B cell (primary cell): Measurements from ENCODE around the gene CFAP74. TPM values are rescaled to one million over a fixed set of nuclear protein-coding genes. Genes with fewer than 3 reads are reported as not detected.

ENCODE experiments used
- ATAC-seq: fragments of 200-7000 bp; cut with Tn5 transposase; one replicate; pipeline ENCODE4 v1.10.0; 2021; ENCODE audit warnings: low read depth, mild to moderate bottlenecking, moderate number of reproducible peaks, moderate library complexity
- CTCF ChIA-PET: fragments of 350-600 bp; sonication (Branson Sonifier 250); formaldehyde crosslinking; loops from one replicate; lab custom pipeline; 2021; ENCODE audit warnings: antibody characterized with exemption, inconsistent platforms; lab: Charles Lee
- POLR2A ChIA-PET: fragments of 350-600 bp; sonication (Branson Sonifier 250); formaldehyde crosslinking; loops from one replicate; lab custom pipeline; 2021; ENCODE audit warnings: antibody characterized with exemption; lab: Charles Lee
- DNase-seq: peaks from one replicate; pipeline ENCODE4 v3.0.0; 2013
- H2AFZ ChIP-seq: 2 replicates; pipeline ENCODE4 v1.6.1; 2012; ENCODE audit warnings: mild to moderate bottlenecking, low read depth, low read length; ENCODE audit not compliant: insufficient read depth, poor library complexity, severe bottlenecking
- H3K27ac ChIP-seq, 2 donors: 1 replicate in 1 of 2; 2 replicates in 1 of 2; pipeline ENCODE4 v1.5.1; 2012 to 2013; ENCODE audit warnings: low read length in 2 of 2, mild to moderate bottlenecking in 2 of 2, moderate library complexity in 1 of 2
- H3K27me3 ChIP-seq, 4 experiments: fragments of 200-600 bp in 1 of 4; sonication (generic) in 1 of 4; replicated peaks in 1 of 4; 1 replicate in 2 of 4; 2 replicates in 2 of 4; pipeline versions ENCODE4 v1.6.1 to v1.7.0; 2013 to 2016; ENCODE audit warnings: low read length in 3 of 4, mild to moderate bottlenecking in 2 of 4, mixed read lengths in 1 of 4, moderate library complexity in 1 of 4; ENCODE audit not compliant: insufficient read depth in 4 of 4, control insufficient read depth in 3 of 4; ENCODE audit errors: control extremely low read depth in 1 of 4
- H3K36me3 ChIP-seq, 2 experiments: replicated peaks in 1 of 2; 1 replicate in 1 of 2; 2 replicates in 1 of 2; pipeline versions ENCODE4 v1.6.1 to v1.7.1; 2013; ENCODE audit warnings: low read length in 1 of 2; ENCODE audit not compliant: insufficient read depth in 2 of 2, control insufficient read depth in 1 of 2; ENCODE audit errors: control extremely low read depth in 1 of 2, extremely low read depth in 1 of 2
- H3K4me1 ChIP-seq, 2 donors: fragments of 200-600 bp in 1 of 2; sonication (generic) in 1 of 2; 1 replicate in 1 of 2; 2 replicates in 1 of 2; pipeline versions ENCODE4 v1.5.1 to v1.6.1; 2013 to 2017; ENCODE audit warnings: low read length in 2 of 2; ENCODE audit not compliant: control insufficient read depth in 2 of 2, insufficient read depth in 2 of 2
- H3K4me2 ChIP-seq: replicated peaks from 2 replicates; pipeline ENCODE3; 2012; ENCODE audit warnings: mild to moderate bottlenecking, low read depth, low read length; ENCODE audit not compliant: poor library complexity, severe bottlenecking
- H3K4me3 ChIP-seq, 5 experiments: fragments of 200-600 bp in 1 of 5; sonication (generic) in 1 of 5; 1 replicate in 3 of 5; 2 replicates in 2 of 5; pipeline versions ENCODE4 v1.5.1 to v1.7.0; 2011 to 2016; ENCODE audit warnings: low read length in 4 of 5, mild to moderate bottlenecking in 4 of 5, low read depth in 2 of 5, control low read depth in 1 of 5, moderate library complexity in 1 of 5; ENCODE audit not compliant: insufficient read depth in 1 of 5; ENCODE audit errors: control extremely low read depth in 1 of 5, extremely low read depth in 1 of 5
- H3K79me2 ChIP-seq: fragments of 200-600 bp; sonication (generic); one replicate; pipeline ENCODE4 v1.6.0; 2016; ENCODE audit warnings: low read length; ENCODE audit not compliant: control insufficient read depth, insufficient read depth
- H3K9ac ChIP-seq: fragments of 200-600 bp; sonication (generic); 2 replicates; pipeline ENCODE4 v1.6.1; 2017; ENCODE audit warnings: mild to moderate bottlenecking, low read length, moderate library complexity
- H3K9me3 ChIP-seq, 3 donors: one replicate each; pipeline versions ENCODE4 v1.6.1 to v1.7.1; 2013; ENCODE audit warnings: low read length in 2 of 3; ENCODE audit not compliant: control insufficient read depth in 2 of 3, insufficient read depth in 1 of 3; ENCODE audit errors: control extremely low read depth in 1 of 3
- H4K20me1 ChIP-seq: 2 replicates; pipeline ENCODE4 v1.6.0; 2012; ENCODE audit warnings: mild to moderate bottlenecking, low read length; ENCODE audit not compliant: insufficient read depth, control insufficient read depth, poor library complexity, severe bottlenecking
- H3K27ac Mint-ChIP-seq: one replicate; pipeline ENCODE4 v1.8.0; 2021; ENCODE audit warnings: mixed read lengths
- H3K27me3 Mint-ChIP-seq: one replicate; pipeline ENCODE4 v1.8.0; 2021; ENCODE audit warnings: mixed read lengths
- H3K4me1 Mint-ChIP-seq: one replicate; pipeline ENCODE4 v1.8.0; 2021; ENCODE audit warnings: mixed read lengths
- H3K4me3 Mint-ChIP-seq: one replicate; pipeline ENCODE4 v1.8.0; 2021; ENCODE audit warnings: mixed read lengths
- H3K9me3 Mint-ChIP-seq: one replicate; pipeline ENCODE4 v1.8.0; 2022; ENCODE audit warnings: mixed read lengths; ENCODE audit not compliant: insufficient read depth
- CTCF ChIP-seq: fragments of 200-600 bp; IDR thresholded peaks from one replicate; pipeline ENCODE4 v1.8.0; 2022; ENCODE audit warnings: antibody characterized with exemption, mild to moderate bottlenecking
- EZH2 ChIP-seq: IDR thresholded peaks from 2 replicates; pipeline ENCODE4 v1.6.1; 2012; ENCODE audit warnings: borderline replicate concordance, low read depth, mild to moderate bottlenecking, moderate library complexity, low read length; ENCODE audit not compliant: insufficient read depth, poor library complexity, severe bottlenecking
- WGBS: methylation state at CpG from one replicate; pipeline ENCODE4 v1.1.5; 2013; ENCODE audit warnings: missing lambda C conversion rate; ENCODE audit not compliant: insufficient coverage; 5-methylcytosine and 5-hydroxymethylcytosine counted together
- intact Hi-C: fragments of 100-400 bp; cut with micrococcal nuclease; formaldehyde crosslinking; loops from one replicate; pipeline ENCODE4 v1.10.0; 2022
- polyA plus RNA-seq: library from polyadenylated mRNA; depleted of rRNA; stranded (reverse); fragments of >200 nt; gene quantifications from 2 replicates; pipeline ENCODE4 v1.2.3, GENCODE V29; 2012
- total RNA-seq, 2 donors: library from RNA; stranded (reverse); fragments of 120-200 nt in 1 of 2; gene quantifications; 1 replicate in 1 of 2; 2 replicates in 1 of 2; pipeline versions ENCODE4 v1.2.3 to v1.2.4, GENCODE V29; 2013 to 2022

Gene CFAP74
- total and polyA plus RNA-seq, 2 donors (not counting 1 experiment from before 2014, with no cell fraction given) = not detected

- intact Hi-C loops = no loop called here
- H2AFZ ChIP-seq = no peak overlapping the region
Measured at GRCh38 chr1:1976031-1976430, 27.6 kb downstream of the CFAP74 start.

GRCh38 chr1:1975535-1975934 lies 28.1 kb downstream of the CFAP74 start:
- no peak overlapping the region for H3K4me3 Mint-ChIP-seq
- DNase-seq = no peak
- no peaks in the 10 kb centered on the region for H3K79me2 ChIP-seq
- H3K27ac ChIP-seq = no peak overlapping the region
- no peak overlapping the region for H3K9ac ChIP-seq
- H3K27me3 ChIP-seq = peaks cover 0 to 2% (median 0%) of the 10 kb centered on the region in 4 experiments
- peaks cover 4% of the 10 kb centered on the region for H3K27me3 Mint-ChIP-seq
- no peaks in the 10 kb centered on the region for H3K9me3 Mint-ChIP-seq
- 78% methylated on average over 14 of the region's 14 CpGs for WGBS
- no peaks in the 10 kb centered on the region for H3K4me1 ChIP-seq
- H3K9me3 ChIP-seq = peaks cover 0 to 26% (median 0%) of the 10 kb centered on the region in 3 donors
- H3K4me3 ChIP-seq = no peak overlapping the region
- no peak for ATAC-seq
- ChIA-PET CTCF (no interaction called here), POLR2A (no interaction called here)
- no peak overlapping the region for H3K4me2 ChIP-seq
- no peak overlapping the region for H3K27ac Mint-ChIP-seq
- H2AFZ ChIP-seq = no peak overlapping the region
- no peaks in the 10 kb centered on the region for H3K36me3 ChIP-seq
- no peak for TF ChIP-seq EZH2
- no peak for TF ChIP-seq CTCF
- no peaks in the 10 kb centered on the region for H3K4me1 Mint-ChIP-seq
- no peaks in the 10 kb centered on the region for H4K20me1 ChIP-seq
- intact Hi-C loops = no loop called here

More at GRCh38 chr1:1976031-1976430, 27.6 kb downstream of the CFAP74 start:
- H3K27ac Mint-ChIP-seq = no peak overlapping the region
- Histone ChIP-seq H3K4me2 (no peak overlapping the region), H3K79me2 (no peaks in the 10 kb centered on the region), H3K27me3 (peaks cover 0 to 2% (median 0%) of the 10 kb centered on the region in 4 experiments), H4K20me1 (no peaks in the 10 kb centered on the region), H3K4me1 (no peaks in the 10 kb centered on the region), H3K9ac (no peak overlapping the region), H3K27ac (no peak overlapping the region), H3K9me3 (peaks cover 0 to 26% (median 0%) of the 10 kb centered on the region in 3 donors), H3K36me3 (no peaks in the 10 kb centered on the region), H3K4me3 (no peak overlapping the region)
- DNase-seq (no peak), ATAC-seq (no peak)
- H3K4me3 Mint-ChIP-seq = no peak overlapping the region
- H3K4me1 Mint-ChIP-seq = no peaks in the 10 kb centered on the region
- CTCF ChIA-PET = no interaction called here
- TF ChIP-seq EZH2 (no peak), CTCF (no peak)
- H3K9me3 Mint-ChIP-seq = no peaks in the 10 kb centered on the region
- peaks cover 4% of the 10 kb centered on the region for H3K27me3 Mint-ChIP-seq
- POLR2A ChIA-PET = no interaction called here
- WGBS = 89% methylated on average over 14 of the region's 19 CpGs
